Liver (tissue), 3 donors: Measurements from ENCODE around the gene LDB2.

Experiments used
- ATF3 ChIP-seq: IDR thresholded peaks from 2 replicates; pipeline ENCODE4 v1.6.1; 2016; ENCODE audit warnings: antibody characterized with exemption
- CTCF ChIP-seq: fragments of 150-350 bp; IDR thresholded peaks from 2 replicates; pipeline ENCODE4 v1.5.1; 2017; ENCODE audit warnings: improper control_type of control experiment, low read depth, low read length; ENCODE audit not compliant: missing input control
- FOXA1 ChIP-seq: IDR thresholded peaks from 2 replicates; pipeline ENCODE4 v1.6.1; 2016; ENCODE audit warnings: antibody characterized with exemption
- MAX ChIP-seq: IDR thresholded peaks from 2 replicates; pipeline ENCODE4 v1.6.1; 2016; ENCODE audit warnings: antibody characterized with exemption
- RAD21 ChIP-seq, 2 donors: IDR thresholded peaks; 2 replicates each; pipeline ENCODE4 v1.6.1; 2016; ENCODE audit warnings: antibody characterized with exemption in 2 of 2, mild to moderate bottlenecking in 2 of 2
- REST ChIP-seq: IDR thresholded peaks from 2 replicates; pipeline ENCODE4 v1.6.1; 2016; ENCODE audit warnings: antibody characterized with exemption, mild to moderate bottlenecking
- SP1 ChIP-seq: IDR thresholded peaks from 2 replicates; pipeline ENCODE4 v1.6.1; 2018; ENCODE audit warnings: antibody characterized with exemption, mild to moderate bottlenecking
- TAF1 ChIP-seq: conservative IDR thresholded peaks from 2 replicates; pipeline ENCODE4 v1.6.1; 2016; ENCODE audit warnings: antibody characterized with exemption, mild to moderate bottlenecking
- YY1 ChIP-seq: IDR thresholded peaks from 2 replicates; pipeline ENCODE4 v1.6.1; 2016; ENCODE audit warnings: antibody characterized with exemption, mild to moderate bottlenecking
- ZBTB33 ChIP-seq: IDR thresholded peaks from 2 replicates; pipeline ENCODE4 v1.6.1; 2016; ENCODE audit warnings: antibody characterized with exemption
- donor health status: healthy.
- donor health status: healthy.

GRCh38 chr4:16728111-16728510 lies 170.3 kb downstream of the LDB2 start:
- TF ChIP-seq CTCF (no peak), ZBTB33 (no peak), YY1 (no peak), REST (no peak), ATF3 (no peak), TAF1 (no peak), MAX (no peak), RAD21 (IDR thresholded peaks at IDR 0.05) (no peak), FOXA1 (no peak), SP1 (no peak)
